Neural cell (in vitro differentiated cells): Measurements from ENCODE around the gene TYW1.
"Not testable (repeated sequence)": the region's sequence is repeated elsewhere in the genome, so short reads cannot be mapped to it uniquely, and the experiment has no call there.

Source experiments
- EP300 ChIP-seq: fragments of 450-650 bp; conservative IDR thresholded peaks from 2 replicates; pipeline ENCODE4 v1.6.1; 2014; ENCODE audit warnings: antibody characterized with exemption, mild to moderate bottlenecking, moderate library complexity; ENCODE audit not compliant: poor library complexity, severe bottlenecking
- EZH2 ChIP-seq: fragments of 200-600, 300-800 bp; shearing (Covaris generic), sonication (generic); IDR thresholded peaks from 2 replicates; pipeline ENCODE4 v1.6.1; 2014; ENCODE audit warnings: antibody characterized with exemption, low read length, borderline replicate concordance, mild to moderate bottlenecking; ENCODE audit not compliant: insufficient read depth, poor library complexity, severe bottlenecking
- MXI1 ChIP-seq: fragments of 450-650 bp; conservative IDR thresholded peaks from 2 replicates; pipeline ENCODE4 v1.6.1; 2014; ENCODE audit warnings: antibody characterized with exemption, mild to moderate bottlenecking; ENCODE audit not compliant: poor library complexity, severe bottlenecking
- POLR2AphosphoS5 ChIP-seq: IDR thresholded peaks from 2 replicates; pipeline ENCODE4 v1.6.1; 2012
- RAD21 ChIP-seq: fragments of 450-650 bp; conservative IDR thresholded peaks from 2 replicates; pipeline ENCODE4 v1.6.1; 2014; ENCODE audit warnings: antibody characterized with exemption, mild to moderate bottlenecking, moderate library complexity
- SMC3 ChIP-seq: fragments of 450-650 bp; conservative IDR thresholded peaks from 2 replicates; pipeline ENCODE4 v1.6.1; 2014; ENCODE audit warnings: antibody characterized with exemption, mild to moderate bottlenecking, moderate library complexity; ENCODE audit not compliant: poor library complexity
- TAF1 ChIP-seq: IDR thresholded peaks from 2 replicates; pipeline ENCODE4 v1.6.1; 2012; ENCODE audit warnings: low read depth
- TF ChIP-seq, protein P1 (sequence below): fragments of 450-650 bp; IDR thresholded peaks from 2 replicates; pipeline ENCODE4 v1.5.1; 2014; ENCODE audit warnings: antibody characterized with exemption, mild to moderate bottlenecking, moderate library complexity; ENCODE audit not compliant: poor library complexity, severe bottlenecking

GRCh38 chr7:67043559-67043930, 46.9 kb downstream of the TYW1 start:
- not testable (repeated sequence) for TF ChIP-seq MXI1, EP300, TAF1, POLR2AphosphoS5, RAD21, EZH2, SMC3
- TF ChIP-seq, protein P1, sequence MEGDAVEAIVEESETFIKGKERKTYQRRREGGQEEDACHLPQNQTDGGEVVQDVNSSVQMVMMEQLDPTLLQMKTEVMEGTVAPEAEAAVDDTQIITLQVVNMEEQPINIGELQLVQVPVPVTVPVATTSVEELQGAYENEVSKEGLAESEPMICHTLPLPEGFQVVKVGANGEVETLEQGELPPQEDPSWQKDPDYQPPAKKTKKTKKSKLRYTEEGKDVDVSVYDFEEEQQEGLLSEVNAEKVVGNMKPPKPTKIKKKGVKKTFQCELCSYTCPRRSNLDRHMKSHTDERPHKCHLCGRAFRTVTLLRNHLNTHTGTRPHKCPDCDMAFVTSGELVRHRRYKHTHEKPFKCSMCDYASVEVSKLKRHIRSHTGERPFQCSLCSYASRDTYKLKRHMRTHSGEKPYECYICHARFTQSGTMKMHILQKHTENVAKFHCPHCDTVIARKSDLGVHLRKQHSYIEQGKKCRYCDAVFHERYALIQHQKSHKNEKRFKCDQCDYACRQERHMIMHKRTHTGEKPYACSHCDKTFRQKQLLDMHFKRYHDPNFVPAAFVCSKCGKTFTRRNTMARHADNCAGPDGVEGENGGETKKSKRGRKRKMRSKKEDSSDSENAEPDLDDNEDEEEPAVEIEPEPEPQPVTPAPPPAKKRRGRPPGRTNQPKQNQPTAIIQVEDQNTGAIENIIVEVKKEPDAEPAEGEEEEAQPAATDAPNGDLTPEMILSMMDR, result not testable (repeated sequence)
